HUES48 (cell line): ENCODE results near the gene ZNF219.
A peak's percentile ranks its signal among the peaks of the same experiment; 100 is the strongest.

Source experiments
- H3K27ac ChIP-seq: one replicate; pipeline ENCODE4 v1.7.0; 2013; ENCODE audit warnings: low read depth, low read length, inconsistent platforms
- H3K27me3 ChIP-seq: 2 replicates; pipeline ENCODE4 v1.6.1; 2013; ENCODE audit warnings: mild to moderate bottlenecking, low read length; ENCODE audit not compliant: control insufficient read depth, insufficient read depth
- H3K36me3 ChIP-seq: 2 replicates; pipeline ENCODE4 v1.6.1; 2013; ENCODE audit warnings: low read length; ENCODE audit not compliant: control insufficient read depth, insufficient read depth
- H3K4me1 ChIP-seq: 2 replicates; pipeline ENCODE4 v1.6.1; 2013; ENCODE audit warnings: mild to moderate bottlenecking, low read length; ENCODE audit not compliant: control insufficient read depth, insufficient read depth
- H3K4me3 ChIP-seq: 2 replicates; pipeline ENCODE4 v1.5.1; 2013; ENCODE audit warnings: mild to moderate bottlenecking, low read depth, low read length
- H3K9ac ChIP-seq: 2 replicates; pipeline ENCODE4 v1.6.1; 2013; ENCODE audit warnings: mild to moderate bottlenecking, low read depth, low read length, moderate library complexity
- H3K9me3 ChIP-seq: 2 replicates; pipeline ENCODE4 v1.6.1; 2013; ENCODE audit warnings: low read length; ENCODE audit not compliant: control insufficient read depth, insufficient read depth

The ZNF219 gene

GRCh38 chr14:21092273-21093011, 6.0 kb downstream of the ZNF219 start:
- H3K36me3 ChIP-seq, result peaks cover 52% of the 10 kb centered on the region
- H3K4me3 ChIP-seq, result no peak overlapping the region
- no peaks in the 10 kb centered on the region for H3K9me3 ChIP-seq
- H3K9ac ChIP-seq, result no peak overlapping the region
- no peaks in the 10 kb centered on the region for H3K27me3 ChIP-seq
- H3K27ac ChIP-seq, result peak overlapping the region; percentile 29
- H3K4me1 ChIP-seq, result peaks cover 42% of the 10 kb centered on the region

GRCh38 chr14:21091821-21092272, 6.6 kb downstream of the ZNF219 start:
- no peak overlapping the region for H3K4me3 ChIP-seq

GRCh38 chr14:21090940-21091663, 7.4 kb downstream of the ZNF219 start:
- H3K4me1 ChIP-seq, result peaks cover 29% of the 10 kb centered on the region
- no peak overlapping the region for H3K4me3 ChIP-seq
- H3K9ac ChIP-seq, result no peak overlapping the region
- no peak overlapping the region for H3K27ac ChIP-seq
- peaks cover 63% of the 10 kb centered on the region for H3K36me3 ChIP-seq
- no peaks in the 10 kb centered on the region for H3K9me3 ChIP-seq
- no peaks in the 10 kb centered on the region for H3K27me3 ChIP-seq

More at GRCh38 chr14:21091821-21092272, 6.6 kb downstream of the ZNF219 start:
- H3K36me3 ChIP-seq, result peaks cover 55% of the 10 kb centered on the region
- peaks cover 37% of the 10 kb centered on the region for H3K4me1 ChIP-seq
- H3K27ac ChIP-seq, result no peak overlapping the region
- H3K27me3 ChIP-seq, result no peaks in the 10 kb centered on the region
- H3K9ac ChIP-seq, result no peak overlapping the region
- no peaks in the 10 kb centered on the region for H3K9me3 ChIP-seq

- peaks cover 22% of the 10 kb centered on the region for H3K4me1 ChIP-seq
- H3K9me3 ChIP-seq, result no peaks in the 10 kb centered on the region
- no peak overlapping the region for H3K9ac ChIP-seq
- H3K27ac ChIP-seq, result no peak overlapping the region
- H3K27me3 ChIP-seq, result no peaks in the 10 kb centered on the region
- H3K36me3 ChIP-seq, result peaks cover 70% of the 10 kb centered on the region
- no peak overlapping the region for H3K4me3 ChIP-seq
Observed at GRCh38 chr14:21090194-21090939, 8.1 kb downstream of the ZNF219 start.

GRCh38 chr14:21089877-21090193, 8.6 kb downstream of the ZNF219 start:
- H3K9ac ChIP-seq, result no peak overlapping the region
- H3K36me3 ChIP-seq, result peaks cover 75% of the 10 kb centered on the region
- H3K9me3 ChIP-seq, result no peaks in the 10 kb centered on the region
- no peak overlapping the region for H3K4me3 ChIP-seq
- no peaks in the 10 kb centered on the region for H3K27me3 ChIP-seq
- peak overlapping the region; percentile 33 for H3K27ac ChIP-seq
- H3K4me1 ChIP-seq, result peaks cover 17% of the 10 kb centered on the region

GRCh38 chr14:21089271-21089670, 9.2 kb downstream of the ZNF219 start:
- H3K4me1 ChIP-seq, result peaks cover 14% of the 10 kb centered on the region
- H3K27ac ChIP-seq, result no peak overlapping the region
- no peaks in the 10 kb centered on the region for H3K9me3 ChIP-seq
- no peaks in the 10 kb centered on the region for H3K27me3 ChIP-seq
- H3K4me3 ChIP-seq, result no peak overlapping the region
- no peak overlapping the region for H3K9ac ChIP-seq
- peaks cover 81% of the 10 kb centered on the region for H3K36me3 ChIP-seq

GRCh38 chr14:21088687-21089086, 9.8 kb downstream of the ZNF219 start:
- no peak overlapping the region for H3K9ac ChIP-seq
- no peak overlapping the region for H3K4me3 ChIP-seq
- no peaks in the 10 kb centered on the region for H3K9me3 ChIP-seq
- peaks cover 86% of the 10 kb centered on the region for H3K36me3 ChIP-seq
- H3K27me3 ChIP-seq, result no peaks in the 10 kb centered on the region
- H3K4me1 ChIP-seq, result peaks cover 11% of the 10 kb centered on the region
- no peak overlapping the region for H3K27ac ChIP-seq

- Histone ChIP-seq H3K4me3 (no peak overlapping the region), H3K9me3 (no peaks in the 10 kb centered on the region), H3K27me3 (no peaks in the 10 kb centered on the region), H3K27ac (peak overlapping the region; percentile 71), H3K4me1 (no peaks in the 10 kb centered on the region), H3K36me3 (peaks cover 83% of the 10 kb centered on the region), H3K9ac (no peak overlapping the region)
Observed at GRCh38 chr14:21087294-21088091, 11.0 kb downstream of the ZNF219 start.

- H3K36me3 ChIP-seq, result peaks cover 84% of the 10 kb centered on the region
- peak overlapping the region; percentile 71 for H3K27ac ChIP-seq
- no peak overlapping the region for H3K4me3 ChIP-seq
- H3K4me1 ChIP-seq, result no peaks in the 10 kb centered on the region
- H3K27me3 ChIP-seq, result no peaks in the 10 kb centered on the region
- H3K9ac ChIP-seq, result no peak overlapping the region
- no peaks in the 10 kb centered on the region for H3K9me3 ChIP-seq
Observed at GRCh38 chr14:21086908-21087293, 11.6 kb downstream of the ZNF219 start.

GRCh38 chr14:21084998-21085853, 13.2 kb downstream of the ZNF219 start:
- H3K27ac ChIP-seq, result no peak overlapping the region
- H3K9ac ChIP-seq, result no peak overlapping the region
- no peaks in the 10 kb centered on the region for H3K27me3 ChIP-seq
- H3K9me3 ChIP-seq, result no peaks in the 10 kb centered on the region
- H3K4me1 ChIP-seq, result no peaks in the 10 kb centered on the region
- peaks cover 83% of the 10 kb centered on the region for H3K36me3 ChIP-seq
- no peak overlapping the region for H3K4me3 ChIP-seq
